Activated T-helper 1 cell treated with anti-CD3 and anti-CD28 coated beads, Interleukin-12 subunit alpha, Interleukin-12 subunit beta, Interleukin-2, Interleukin-4 antibody, amounts not matched to agents 30 ng/mL and 10 ng/mL and 1 ng/mL, durations not matched to agents 14 hours and 24 hours and 36 hours (primary cell): Measurements from ENCODE around the gene MAG. TPM values are rescaled to one million over a fixed set of nuclear protein-coding genes. Genes with fewer than 3 reads are reported as not detected.

Experiments
- DNase-seq: peaks from one replicate; pipeline ENCODE4 v3.0.0; 2021; ENCODE audit warnings: low spot score
- H3K27ac Mint-ChIP-seq: one replicate; pipeline ENCODE4 v1.8.0; 2021; ENCODE audit warnings: mild to moderate bottlenecking, mixed read lengths
- H3K27me3 Mint-ChIP-seq: one replicate; pipeline ENCODE4 v1.8.0; 2022; ENCODE audit warnings: mild to moderate bottlenecking, moderate library complexity, mixed read lengths; ENCODE audit not compliant: insufficient read depth
- H3K36me3 Mint-ChIP-seq: one replicate; pipeline ENCODE4 v1.8.0; 2021; ENCODE audit warnings: low read depth, mixed read lengths
- H3K4me1 Mint-ChIP-seq: one replicate; pipeline ENCODE4 v1.8.0; 2021; ENCODE audit warnings: low read depth, mixed read lengths
- H3K4me3 Mint-ChIP-seq: one replicate; pipeline ENCODE4 v1.8.0; 2021; ENCODE audit warnings: mild to moderate bottlenecking, moderate library complexity, mixed read lengths
- H3K9me3 Mint-ChIP-seq: one replicate; pipeline ENCODE4 v1.8.0; 2021; ENCODE audit warnings: mixed read lengths
- intact Hi-C: fragments of 100-400 bp; cut with micrococcal nuclease; formaldehyde crosslinking; loops from one replicate; pipeline ENCODE4 v1.15.1; 2024
- total RNA-seq: library from RNA; stranded (reverse); gene quantifications from 2 replicates; pipeline ENCODE4 v1.2.3, GENCODE V29; 2022

The MAG gene
- total RNA-seq, 1 donor from 2014 or later, result not detected

DNA sequence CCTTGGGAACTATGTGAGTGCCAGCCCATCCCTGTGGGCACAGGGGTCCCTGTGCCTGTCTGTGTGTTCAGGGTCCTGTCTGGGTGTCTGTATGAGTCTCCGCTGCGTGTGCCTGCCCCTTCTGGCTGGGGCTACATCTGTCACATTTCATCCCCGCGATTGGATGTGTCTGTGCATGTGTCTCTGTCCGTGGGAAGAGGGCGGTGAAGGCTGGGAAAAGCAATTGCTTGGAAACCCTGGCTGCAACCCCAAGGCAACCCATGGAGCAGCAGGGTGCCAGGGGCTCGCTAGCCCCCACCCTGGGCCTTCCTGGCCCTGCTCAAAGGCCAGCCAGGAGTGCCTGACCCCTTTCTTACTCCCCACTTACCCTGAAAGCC, 1.4 kb downstream of the MAG start:
- no peak overlapping the region for H3K27ac Mint-ChIP-seq
- H3K9me3 Mint-ChIP-seq, result no peaks in the 10 kb centered on the region
- no peaks in the 10 kb centered on the region for H3K4me1 Mint-ChIP-seq
- no peak for DNase-seq
- intact Hi-C loops, result no loop called here
- H3K4me3 Mint-ChIP-seq, result no peak overlapping the region
- peaks cover 8% of the 10 kb centered on the region for H3K27me3 Mint-ChIP-seq
- no peaks in the 10 kb centered on the region for H3K36me3 Mint-ChIP-seq

GRCh38 chr19:35293808-35294207, 1.8 kb downstream of the MAG start:
- no peaks in the 10 kb centered on the region for H3K9me3 Mint-ChIP-seq
- no peaks in the 10 kb centered on the region for H3K36me3 Mint-ChIP-seq
- H3K27me3 Mint-ChIP-seq, result peaks cover 8% of the 10 kb centered on the region
- H3K27ac Mint-ChIP-seq, result no peak overlapping the region
- H3K4me1 Mint-ChIP-seq, result no peaks in the 10 kb centered on the region
- DNase-seq, result no peak
- intact Hi-C loops, result no loop called here
- H3K4me3 Mint-ChIP-seq, result no peak overlapping the region

- DNase-seq, result no peak
- intact Hi-C loops, result no loop called here
- no peaks in the 10 kb centered on the region for H3K36me3 Mint-ChIP-seq
- H3K4me3 Mint-ChIP-seq, result no peak overlapping the region
- H3K9me3 Mint-ChIP-seq, result no peaks in the 10 kb centered on the region
- H3K27me3 Mint-ChIP-seq, result peaks cover 8% of the 10 kb centered on the region
- H3K4me1 Mint-ChIP-seq, result no peaks in the 10 kb centered on the region
- H3K27ac Mint-ChIP-seq, result no peak overlapping the region
These were observed 2.4 kb downstream of the MAG start for GRCh38 chr19:35294328-35294727.

- intact Hi-C loops, result no loop called here
- no peaks in the 10 kb centered on the region for H3K36me3 Mint-ChIP-seq
- H3K27me3 Mint-ChIP-seq, result peaks cover 8% of the 10 kb centered on the region
- no peaks in the 10 kb centered on the region for H3K9me3 Mint-ChIP-seq
- no peak for DNase-seq
- no peak overlapping the region for H3K27ac Mint-ChIP-seq
- H3K4me1 Mint-ChIP-seq, result no peaks in the 10 kb centered on the region
- no peak overlapping the region for H3K4me3 Mint-ChIP-seq
These were observed 3.2 kb downstream of the MAG start for GRCh38 chr19:35294859-35295791.

- DNase-seq, result peak; percentile 21
- Mint-ChIP-seq H3K9me3 (no peaks in the 10 kb centered on the region), H3K36me3 (no peaks in the 10 kb centered on the region), H3K4me1 (no peaks in the 10 kb centered on the region), H3K27me3 (peaks cover 8% of the 10 kb centered on the region), H3K4me3 (no peak overlapping the region), H3K27ac (no peak overlapping the region)
- intact Hi-C loops, result loop anchor here (2.0 kb wide), 1 partner anchor 51 kb away; the partner anchor contains the start of gene FFAR1
These were observed 4.0 kb downstream of the MAG start for GRCh38 chr19:35295792-35296462.

GRCh38 chr19:35296644-35297514, 4.9 kb downstream of the MAG start:
- no peaks in the 10 kb centered on the region for H3K4me1 Mint-ChIP-seq
- H3K27me3 Mint-ChIP-seq, result peaks cover 4% of the 10 kb centered on the region
- no peaks in the 10 kb centered on the region for H3K36me3 Mint-ChIP-seq
- intact Hi-C loops, result loop anchor here (2.0 kb wide), 1 partner anchor 50 kb away; the partner anchor contains the start of gene FFAR1
- H3K9me3 Mint-ChIP-seq, result no peaks in the 10 kb centered on the region
- no peak overlapping the region for H3K27ac Mint-ChIP-seq
- H3K4me3 Mint-ChIP-seq, result no peak overlapping the region
- DNase-seq, result no peak

- no peaks in the 10 kb centered on the region for H3K36me3 Mint-ChIP-seq
- H3K9me3 Mint-ChIP-seq, result no peaks in the 10 kb centered on the region
- no peak overlapping the region for H3K4me3 Mint-ChIP-seq
- no peaks in the 10 kb centered on the region for H3K4me1 Mint-ChIP-seq
- intact Hi-C loops, result loop anchor here (2.0 kb wide), 1 partner anchor 49 kb away; the partner anchor contains the start of gene FFAR1
- no peak overlapping the region for H3K27ac Mint-ChIP-seq
- H3K27me3 Mint-ChIP-seq, result peaks cover 4% of the 10 kb centered on the region
- DNase-seq, result no peak
These were observed 5.5 kb downstream of the MAG start for GRCh38 chr19:35297515-35297848.

- H3K4me1 Mint-ChIP-seq, result no peaks in the 10 kb centered on the region
- no peaks in the 10 kb centered on the region for H3K36me3 Mint-ChIP-seq
- intact Hi-C loops, result loop anchor here (2.0 kb wide), 1 partner anchor 49 kb away; the partner anchor contains the start of gene FFAR1
- H3K27ac Mint-ChIP-seq, result no peak overlapping the region
- H3K4me3 Mint-ChIP-seq, result no peak overlapping the region
- H3K9me3 Mint-ChIP-seq, result no peaks in the 10 kb centered on the region
- peaks cover 4% of the 10 kb centered on the region for H3K27me3 Mint-ChIP-seq
- no peak for DNase-seq
These were observed 6.0 kb downstream of the MAG start for GRCh38 chr19:35297922-35298321.

DNA sequence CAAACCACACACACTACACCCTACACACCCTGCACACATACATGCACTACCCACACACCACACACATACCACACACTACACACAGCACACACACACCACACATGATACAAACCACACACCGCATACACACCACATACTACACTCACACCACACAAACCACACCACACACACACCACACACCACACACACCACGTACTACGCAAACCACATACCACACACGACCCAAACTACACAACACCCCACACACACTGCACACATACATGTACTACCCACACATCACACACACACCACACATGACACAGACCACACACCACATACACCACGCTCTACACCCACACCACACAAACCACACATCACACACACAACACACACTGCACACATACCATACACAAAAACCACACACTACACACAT, 6.6 kb downstream of the MAG start:
- intact Hi-C loops, result no loop called here
- H3K4me1 Mint-ChIP-seq, result no peaks in the 10 kb centered on the region
- H3K27me3 Mint-ChIP-seq, result peaks cover 4% of the 10 kb centered on the region
- no peak for DNase-seq
- no peaks in the 10 kb centered on the region for H3K36me3 Mint-ChIP-seq
- no peak overlapping the region for H3K4me3 Mint-ChIP-seq
- no peak overlapping the region for H3K27ac Mint-ChIP-seq
- no peaks in the 10 kb centered on the region for H3K9me3 Mint-ChIP-seq

DNA sequence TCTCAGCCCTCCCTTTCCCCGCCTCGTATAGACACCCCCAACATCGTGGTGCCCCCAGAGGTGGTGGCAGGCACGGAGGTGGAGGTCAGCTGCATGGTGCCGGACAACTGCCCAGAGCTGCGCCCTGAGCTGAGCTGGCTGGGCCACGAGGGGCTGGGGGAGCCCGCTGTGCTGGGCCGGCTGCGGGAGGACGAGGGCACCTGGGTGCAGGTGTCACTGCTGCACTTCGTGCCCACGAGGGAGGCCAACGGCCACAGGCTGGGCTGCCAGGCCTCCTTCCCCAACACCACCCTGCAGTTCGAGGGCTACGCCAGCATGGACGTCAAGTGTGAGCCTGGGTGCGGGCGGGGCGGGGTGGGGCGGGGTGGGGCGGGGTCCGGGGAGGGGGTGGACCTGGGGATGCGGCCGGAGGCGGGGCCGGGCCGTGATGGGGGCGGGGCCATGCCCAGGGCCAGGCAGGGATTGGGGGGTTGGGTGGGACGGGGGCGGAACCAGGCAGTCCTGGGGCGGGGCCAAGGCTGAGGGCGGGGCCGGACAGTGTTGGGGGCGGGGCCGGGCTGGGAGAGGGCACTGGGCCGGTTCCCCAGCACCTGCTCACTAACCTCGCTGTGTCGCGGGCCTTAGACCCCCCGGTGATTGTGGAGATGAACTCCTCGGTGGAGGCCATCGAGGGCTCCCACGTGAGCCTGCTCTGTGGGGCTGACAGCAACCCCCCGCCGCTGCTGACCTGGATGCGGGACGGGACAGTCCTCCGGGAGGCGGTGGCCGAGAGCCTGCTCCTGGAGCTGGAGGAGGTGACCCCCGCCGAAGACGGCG, 7.8 kb downstream of the MAG start:
- no peaks in the 10 kb centered on the region for H3K36me3 Mint-ChIP-seq
- no peak overlapping the region for H3K4me3 Mint-ChIP-seq
- no peak overlapping the region for H3K27ac Mint-ChIP-seq
- no peaks in the 10 kb centered on the region for H3K9me3 Mint-ChIP-seq
- no peaks in the 10 kb centered on the region for H3K4me1 Mint-ChIP-seq
- intact Hi-C loops, result no loop called here
- no peaks in the 10 kb centered on the region for H3K27me3 Mint-ChIP-seq
- no peak for DNase-seq

DNA sequence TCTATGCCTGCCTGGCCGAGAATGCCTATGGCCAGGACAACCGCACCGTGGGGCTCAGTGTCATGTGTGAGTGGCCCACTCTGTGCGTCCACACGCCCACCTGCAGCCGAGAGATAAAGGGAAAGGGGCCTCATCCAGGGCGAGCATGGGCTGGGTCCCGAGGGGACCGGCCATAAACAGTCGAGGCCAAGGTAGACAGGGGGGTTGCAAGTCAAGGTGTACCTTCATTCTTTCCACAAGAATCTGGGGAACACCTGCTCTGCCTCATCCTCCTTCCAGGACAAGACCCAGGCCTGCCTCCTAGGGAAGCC, 8.3 kb downstream of the MAG start:
- no peaks in the 10 kb centered on the region for H3K36me3 Mint-ChIP-seq
- intact Hi-C loops, result no loop called here
- H3K9me3 Mint-ChIP-seq, result no peaks in the 10 kb centered on the region
- DNase-seq, result no peak
- no peak overlapping the region for H3K27ac Mint-ChIP-seq
- H3K4me1 Mint-ChIP-seq, result no peaks in the 10 kb centered on the region
- H3K27me3 Mint-ChIP-seq, result no peaks in the 10 kb centered on the region
- no peak overlapping the region for H3K4me3 Mint-ChIP-seq

GRCh38 chr19:35301961-35302360, 10.0 kb downstream of the MAG start:
- Mint-ChIP-seq H3K4me3 (no peak overlapping the region), H3K36me3 (no peaks in the 10 kb centered on the region), H3K9me3 (no peaks in the 10 kb centered on the region), H3K27me3 (no peaks in the 10 kb centered on the region), H3K4me1 (no peaks in the 10 kb centered on the region), H3K27ac (no peak overlapping the region)
- no peak for DNase-seq
- intact Hi-C loops, result no loop called here
